Mammary epithelial cell (primary cell): Measurements from ENCODE around the gene MYEOV.

Experiments
- CTCF ChIP-seq, 2 donors: IDR thresholded peaks in 1 of 2; conservative IDR thresholded peaks in 1 of 2; 2 replicates each; pipeline ENCODE4 v1.5.1; 2011 to 2012; ENCODE audit warnings: inconsistent platforms in 2 of 2, low read length in 2 of 2, mild to moderate bottlenecking in 2 of 2, control low read depth in 1 of 2, low read depth in 1 of 2; ENCODE audit not compliant: insufficient read depth in 1 of 2; ENCODE audit errors: extremely low read depth in 1 of 2
- EZH2 ChIP-seq: IDR thresholded peaks from 2 replicates; pipeline ENCODE4 v1.6.1; 2012; ENCODE audit warnings: low read length, inconsistent platforms, borderline replicate concordance

- TF ChIP-seq CTCF (conservative IDR thresholded peaks at IDR 0.05 in 1 of 2, IDR thresholded peaks at IDR 0.05 in 1 of 2; ENCODE audit: extremely low read depth in 1 of 2, insufficient read depth in 1 of 2, low read depth in 1 of 2, low read length in 2 of 2) (no peak), EZH2 (no peak)
These were observed 8.9 kb upstream of the MYEOV start for GRCh38 chr11:69285091-69285490.
